ENCODE measurements around the gene PPIG. TPM values are rescaled to one million over a fixed set of nuclear protein-coding genes. Genes with fewer than 3 reads are reported as not detected.

The PPIG gene
- total RNA-seq, 3 donors from 2014 or later (not counting 1 experiment from before 2014, with no cell fraction given) = 42.2 to 58.3 (median 56.1) TPM

DNA sequence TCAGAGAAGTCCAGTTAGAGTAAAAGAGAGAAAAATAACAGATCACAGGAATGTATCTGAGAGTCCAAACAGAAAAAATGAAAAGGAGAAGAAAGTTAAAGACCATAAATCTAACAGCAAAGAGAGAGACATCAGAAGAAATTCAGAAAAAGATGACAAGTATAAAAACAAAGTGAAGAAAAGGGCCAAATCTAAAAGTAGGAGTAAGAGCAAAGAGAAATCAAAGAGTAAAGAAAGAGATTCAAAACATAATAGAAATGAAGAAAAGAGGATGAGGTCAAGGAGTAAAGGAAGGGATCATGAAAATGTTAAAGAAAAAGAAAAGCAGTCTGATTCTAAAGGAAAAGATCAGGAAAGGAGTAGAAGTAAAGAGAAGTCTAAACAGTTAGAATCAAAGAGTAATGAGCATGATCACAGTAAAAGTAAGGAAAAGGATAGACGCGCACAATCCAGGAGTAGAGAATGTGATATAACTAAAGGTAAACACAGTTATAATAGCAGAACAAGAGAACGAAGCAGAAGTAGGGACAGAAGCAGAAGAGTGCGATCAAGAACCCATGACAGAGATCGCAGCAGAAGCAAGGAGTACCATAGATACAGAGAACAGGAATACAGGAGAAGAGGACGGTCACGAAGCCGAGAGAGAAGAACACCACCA lies 52.4 kb downstream of the PPIG start:
- no peak overlapping the region for H3K4me3 ChIP-seq (ENCODE audit: low read length)
- no peaks in the 10 kb centered on the region for H3K27me3 ChIP-seq (ENCODE audit: control insufficient read depth, insufficient read depth, low read length)
- ATAC-seq = no peak
- no peak for DNase-seq
- H3K36me3 ChIP-seq (ENCODE audit: control insufficient read depth, insufficient read depth, low read length) = peaks cover 64% of the 10 kb centered on the region
- peaks cover 4% of the 10 kb centered on the region for H3K36me3 Mint-ChIP-seq
- H3K27ac Mint-ChIP-seq = no peak overlapping the region
- no peaks in the 10 kb centered on the region for H3K27me3 Mint-ChIP-seq (ENCODE audit: low read depth in 2 of 2)
- intact Hi-C loops (cut with micrococcal nuclease) = no loop called here
- TF ChIP-seq CTCF (IDR thresholded peaks at IDR 0.05) = no peak
- H3K4me1 ChIP-seq (ENCODE audit: control insufficient read depth, insufficient read depth, low read length) = no peaks in the 10 kb centered on the region
- H3K4me1 Mint-ChIP-seq = no peaks in the 10 kb centered on the region
- no peak overlapping the region for H3K27ac ChIP-seq (ENCODE audit: low read length)
- H3K9me3 Mint-ChIP-seq = no peaks in the 10 kb centered on the region
- over 99% methylated on average over 8 of the region's 8 CpGs for WGBS (ENCODE audit: insufficient coverage)
- H3K9me3 ChIP-seq (ENCODE audit: control insufficient read depth, insufficient read depth, low read length) = no peaks in the 10 kb centered on the region
- no peak overlapping the region for H3K4me3 Mint-ChIP-seq

DNA sequence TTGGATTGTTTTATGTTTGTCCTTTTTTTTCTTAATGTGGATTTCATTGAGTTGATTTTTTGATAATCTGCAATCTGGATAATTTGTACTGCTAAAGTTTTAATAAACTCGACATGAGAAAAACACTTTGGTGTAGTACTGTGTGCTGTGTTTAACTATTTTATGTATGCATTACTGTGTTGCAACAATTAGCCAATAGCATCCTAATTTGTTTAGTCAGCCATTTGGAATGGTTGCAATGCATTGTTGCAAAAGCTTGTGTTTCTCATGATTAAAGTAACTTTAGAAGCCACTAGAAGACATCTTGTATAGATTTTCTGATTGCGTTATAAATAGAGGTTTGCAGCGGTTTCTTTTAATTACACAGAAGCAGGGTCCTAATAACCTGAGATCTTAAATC lies 53.5 kb downstream of the PPIG start:
- Histone ChIP-seq H3K4me1 (ENCODE audit: control insufficient read depth, insufficient read depth, low read length) (no peaks in the 10 kb centered on the region), H3K9me3 (ENCODE audit: control insufficient read depth, insufficient read depth, low read length) (no peaks in the 10 kb centered on the region), H3K27me3 (ENCODE audit: control insufficient read depth, insufficient read depth, low read length) (no peaks in the 10 kb centered on the region), H3K27ac (ENCODE audit: low read length) (no peak overlapping the region), H3K36me3 (ENCODE audit: control insufficient read depth, insufficient read depth, low read length) (peaks cover 56% of the 10 kb centered on the region), H3K4me3 (ENCODE audit: low read length) (no peak overlapping the region)
- DNase-seq (no peak), ATAC-seq (no peak)
- Mint-ChIP-seq H3K4me3 (no peak overlapping the region), H3K9me3 (no peaks in the 10 kb centered on the region), H3K4me1 (no peaks in the 10 kb centered on the region), H3K36me3 (no peaks in the 10 kb centered on the region), H3K27ac (no peak overlapping the region), H3K27me3 (ENCODE audit: low read depth in 2 of 2) (no peaks in the 10 kb centered on the region)
- WGBS (ENCODE audit: insufficient coverage) = 100% methylated on average over 1 of the region's 3 CpGs
- intact Hi-C loops (cut with micrococcal nuclease) = no loop called here
- no peak for TF ChIP-seq CTCF (IDR thresholded peaks at IDR 0.05)

GRCh38 chr2:169640104-169640503 lies 56.0 kb downstream of the PPIG start:
- ATAC-seq = no peak
- H3K4me3 ChIP-seq (ENCODE audit: low read length) = no peak overlapping the region
- Mint-ChIP-seq H3K36me3 (no peaks in the 10 kb centered on the region), H3K27me3 (ENCODE audit: low read depth in 2 of 2) (no peaks in the 10 kb centered on the region), H3K27ac (no peak overlapping the region), H3K4me3 (no peak overlapping the region), H3K9me3 (no peaks in the 10 kb centered on the region), H3K4me1 (no peaks in the 10 kb centered on the region)
- 100% methylated on average over 2 of the region's 2 CpGs for WGBS (ENCODE audit: insufficient coverage)
- no peaks in the 10 kb centered on the region for H3K27me3 ChIP-seq (ENCODE audit: control insufficient read depth, insufficient read depth, low read length)
- no peaks in the 10 kb centered on the region for H3K9me3 ChIP-seq (ENCODE audit: control insufficient read depth, insufficient read depth, low read length)
- no peak for DNase-seq
- intact Hi-C loops (cut with micrococcal nuclease) = no loop called here
- H3K4me1 ChIP-seq (ENCODE audit: control insufficient read depth, insufficient read depth, low read length) = no peaks in the 10 kb centered on the region
- no peak for TF ChIP-seq CTCF (IDR thresholded peaks at IDR 0.05)
- H3K36me3 ChIP-seq (ENCODE audit: control insufficient read depth, insufficient read depth, low read length) = peaks cover 34% of the 10 kb centered on the region
- H3K27ac ChIP-seq (ENCODE audit: low read length) = no peak overlapping the region

DNA sequence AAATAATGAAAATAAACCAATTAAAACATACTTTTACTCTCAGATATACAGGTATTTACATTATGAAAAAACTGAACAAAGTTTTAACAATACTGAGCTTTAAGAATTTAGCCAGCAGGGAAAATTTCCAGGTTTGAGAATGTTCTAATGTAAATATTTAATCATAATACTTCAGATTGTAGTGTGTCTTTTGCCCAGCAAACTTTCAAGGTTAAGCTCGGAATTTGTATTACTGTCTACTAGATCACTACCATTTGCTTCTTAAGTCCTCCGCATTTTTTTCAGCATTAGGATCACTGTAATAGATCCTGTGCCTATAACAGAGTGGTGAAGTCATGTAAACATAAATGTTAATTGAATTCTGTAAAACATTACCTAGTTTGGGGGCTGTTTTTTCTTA lies 57.3 kb downstream of the PPIG start:
- Histone ChIP-seq H3K27me3 (ENCODE audit: control insufficient read depth, insufficient read depth, low read length) (no peaks in the 10 kb centered on the region), H3K4me3 (ENCODE audit: low read length) (no peak overlapping the region), H3K36me3 (ENCODE audit: control insufficient read depth, insufficient read depth, low read length) (peaks cover 22% of the 10 kb centered on the region), H3K9me3 (ENCODE audit: control insufficient read depth, insufficient read depth, low read length) (no peaks in the 10 kb centered on the region), H3K27ac (ENCODE audit: low read length) (no peak overlapping the region), H3K4me1 (ENCODE audit: control insufficient read depth, insufficient read depth, low read length) (no peaks in the 10 kb centered on the region)
- no peak for TF ChIP-seq CTCF (IDR thresholded peaks at IDR 0.05)
- Mint-ChIP-seq H3K36me3 (no peaks in the 10 kb centered on the region), H3K4me3 (no peak overlapping the region), H3K4me1 (no peaks in the 10 kb centered on the region), H3K27me3 (ENCODE audit: low read depth in 2 of 2) (no peaks in the 10 kb centered on the region), H3K9me3 (no peaks in the 10 kb centered on the region), H3K27ac (no peak overlapping the region)
- WGBS (ENCODE audit: insufficient coverage) = 100% methylated on average over 1 of the region's 2 CpGs
- DNase-seq (no peak), ATAC-seq (no peak)
- intact Hi-C loops (cut with micrococcal nuclease) = no loop called here
